ENCODE results near the gene VRK2.

VRK2 gene

GRCh38 chr2:58194458-58194857 is 147.9 kb downstream of the VRK2 start:
- no peak for TF ChIP-seq POLR2A (IDR thresholded peaks at IDR 0.05; ENCODE audit: low read depth, low read length)
- no peak for TF ChIP-seq TAF1 (IDR thresholded peaks at IDR 0.05; ENCODE audit: borderline replicate concordance, low read depth, low read length)
- no peak for TF ChIP-seq POLR2AphosphoS5 (IDR thresholded peaks at IDR 0.05; ENCODE audit: low read depth, low read length)

DNA sequence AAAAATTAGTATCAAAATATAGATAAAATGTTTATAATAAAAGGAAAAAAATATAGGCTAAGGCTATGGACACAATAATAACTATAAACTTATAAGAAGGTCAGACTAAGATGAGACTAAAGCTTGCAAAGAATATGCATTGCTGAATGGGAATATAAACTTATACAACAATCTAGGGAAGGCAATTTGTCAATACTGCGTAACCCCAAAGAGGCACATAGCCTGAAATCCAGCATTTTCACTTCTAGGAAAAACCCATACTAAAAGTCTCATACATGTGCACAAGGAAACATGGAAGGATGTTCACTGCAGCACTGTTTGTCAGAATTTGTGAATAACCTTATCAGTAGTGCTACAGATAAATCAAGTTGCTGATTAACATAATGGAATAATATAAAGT is 149.1 kb downstream of the VRK2 start:
- no peak for DNase-seq (ENCODE audit: insufficient read length)
- no peak for FAIRE-seq
- TF ChIP-seq POLR2AphosphoS5 (IDR thresholded peaks at IDR 0.05; ENCODE audit: low read depth, low read length) (no peak), TAF1 (IDR thresholded peaks at IDR 0.05; ENCODE audit: borderline replicate concordance, low read depth, low read length) (no peak), POLR2A (IDR thresholded peaks at IDR 0.05; ENCODE audit: low read depth, low read length) (no peak)

More at GRCh38 chr2:58194458-58194857, 147.9 kb downstream of the VRK2 start:
- no peak for DNase-seq (ENCODE audit: insufficient read length)
- no peak for FAIRE-seq

- no peak for DNase-seq (ENCODE audit: insufficient read length)
- no peak for FAIRE-seq
- TF ChIP-seq TAF1 (IDR thresholded peaks at IDR 0.05; ENCODE audit: borderline replicate concordance, low read depth, low read length), result no peak
- TF ChIP-seq POLR2A (IDR thresholded peaks at IDR 0.05; ENCODE audit: low read depth, low read length), result no peak
- no peak for TF ChIP-seq POLR2AphosphoS5 (IDR thresholded peaks at IDR 0.05; ENCODE audit: low read depth, low read length)
Observed at GRCh38 chr2:58197894-58198293, 151.3 kb downstream of the VRK2 start.

GRCh38 chr2:58202404-58202803 is 155.8 kb downstream of the VRK2 start:
- no peak for FAIRE-seq
- no peak for TF ChIP-seq POLR2A (IDR thresholded peaks at IDR 0.05; ENCODE audit: low read depth, low read length)
- TF ChIP-seq POLR2AphosphoS5 (IDR thresholded peaks at IDR 0.05; ENCODE audit: low read depth, low read length), result no peak
- TF ChIP-seq TAF1 (IDR thresholded peaks at IDR 0.05; ENCODE audit: borderline replicate concordance, low read depth, low read length), result no peak
- DNase-seq (ENCODE audit: insufficient read length), result no peak

- FAIRE-seq, result no peak
Observed at GRCh38 chr2:58203018-58203417, 156.4 kb downstream of the VRK2 start.

DNA sequence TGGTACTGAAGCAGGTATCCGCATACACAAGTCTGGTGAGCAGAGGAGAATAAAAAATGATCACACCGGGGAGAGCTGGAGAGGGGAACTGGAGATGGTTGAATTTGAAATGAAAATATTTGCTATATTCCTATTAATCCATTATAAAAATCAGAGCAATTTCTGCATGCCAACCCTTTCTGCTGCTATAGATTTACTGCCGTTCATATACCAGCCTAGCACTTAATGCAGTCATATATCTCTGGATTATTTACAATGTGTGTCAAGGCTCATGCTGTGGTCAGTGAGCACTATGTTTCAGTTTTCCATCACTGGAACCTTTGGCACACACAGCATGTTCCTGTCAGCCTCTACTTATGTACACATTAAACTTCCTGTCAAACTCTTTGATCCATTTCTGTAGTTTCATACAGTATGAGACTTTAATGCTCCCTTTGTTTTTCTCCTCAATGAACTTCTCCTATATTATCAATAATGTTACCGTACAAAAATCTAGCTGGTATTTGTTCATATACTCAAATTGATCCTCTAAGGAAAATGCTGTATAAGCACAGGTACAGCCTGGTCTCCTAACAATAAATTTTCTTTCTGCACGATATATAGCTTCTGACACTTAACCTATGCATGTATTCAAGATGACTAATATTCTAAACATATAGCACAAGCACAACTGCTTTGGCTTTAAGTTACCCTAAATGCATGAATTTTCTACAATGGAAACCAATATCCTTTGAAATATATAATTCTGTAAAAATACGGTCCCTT is 157.8 kb downstream of the VRK2 start:
- DNase-seq (ENCODE audit: insufficient read length) (no peak), FAIRE-seq (no peak)
- no peak for TF ChIP-seq POLR2AphosphoS5 (IDR thresholded peaks at IDR 0.05; ENCODE audit: low read depth, low read length)
- no peak for TF ChIP-seq TAF1 (IDR thresholded peaks at IDR 0.05; ENCODE audit: borderline replicate concordance, low read depth, low read length)
- no peak for TF ChIP-seq POLR2A (IDR thresholded peaks at IDR 0.05; ENCODE audit: low read depth, low read length)

More at GRCh38 chr2:58203018-58203417, 156.4 kb downstream of the VRK2 start:
- no peak for DNase-seq (ENCODE audit: insufficient read length)
- TF ChIP-seq POLR2A (IDR thresholded peaks at IDR 0.05; ENCODE audit: low read depth, low read length) (no peak), POLR2AphosphoS5 (IDR thresholded peaks at IDR 0.05; ENCODE audit: low read depth, low read length) (no peak), TAF1 (IDR thresholded peaks at IDR 0.05; ENCODE audit: borderline replicate concordance, low read depth, low read length) (no peak)

DNA sequence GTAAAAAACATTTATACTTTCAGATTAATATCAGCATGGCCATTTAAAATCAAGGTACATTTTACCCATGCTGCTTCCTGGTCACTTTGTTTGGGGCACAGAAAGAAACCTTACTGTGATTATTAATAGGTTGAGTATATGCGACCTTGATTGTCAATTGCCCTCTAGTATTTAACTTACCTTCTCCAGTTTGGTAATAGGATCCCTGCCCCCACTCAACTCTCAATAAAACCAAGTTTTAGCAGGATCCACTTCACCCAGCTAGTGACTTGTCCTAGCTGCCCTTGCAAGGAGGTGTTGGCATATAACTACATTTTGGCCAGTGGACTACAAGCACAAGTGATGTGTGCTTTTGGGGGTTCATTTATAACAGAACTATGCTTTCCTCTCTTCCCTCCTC is 160.2 kb downstream of the VRK2 start:
- FAIRE-seq (no peak), DNase-seq (ENCODE audit: insufficient read length) (no peak)
- TF ChIP-seq POLR2AphosphoS5 (IDR thresholded peaks at IDR 0.05; ENCODE audit: low read depth, low read length) (no peak), TAF1 (IDR thresholded peaks at IDR 0.05; ENCODE audit: borderline replicate concordance, low read depth, low read length) (no peak), POLR2A (IDR thresholded peaks at IDR 0.05; ENCODE audit: low read depth, low read length) (no peak)

DNA sequence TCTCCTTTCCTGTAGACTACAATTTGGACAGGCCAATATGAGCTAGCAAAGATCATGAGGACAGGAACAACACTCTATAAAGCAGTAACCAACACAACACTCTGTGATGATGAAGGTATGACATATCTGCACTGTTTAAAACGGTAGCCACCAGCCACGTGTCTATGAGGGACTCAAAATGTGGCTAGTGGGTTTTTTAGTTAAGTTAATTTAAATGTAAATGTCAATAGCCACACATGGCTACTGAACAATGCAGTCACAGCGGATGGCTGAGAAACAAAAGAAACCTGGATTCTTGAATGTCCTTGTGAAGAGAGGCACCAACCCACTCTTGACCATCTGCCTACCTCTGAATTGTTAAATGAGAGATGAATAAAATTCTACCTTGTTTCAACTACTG is 160.6 kb downstream of the VRK2 start:
- TF ChIP-seq TAF1 (IDR thresholded peaks at IDR 0.05; ENCODE audit: borderline replicate concordance, low read depth, low read length) (no peak), POLR2A (IDR thresholded peaks at IDR 0.05; ENCODE audit: low read depth, low read length) (no peak), POLR2AphosphoS5 (IDR thresholded peaks at IDR 0.05; ENCODE audit: low read depth, low read length) (no peak)
- DNase-seq (ENCODE audit: insufficient read length), result no peak
- FAIRE-seq, result no peak

Data from GM12892 (cell line).